ENCODE measurements around the gene CAMK2N1. TPM values are rescaled to one million over a fixed set of nuclear protein-coding genes. Genes with fewer than 3 reads are reported as not detected.

Gene CAMK2N1
- total and polyA plus RNA-seq, 11 donors: 3.8 to 10.0 (median 6.8) TPM

DNA sequence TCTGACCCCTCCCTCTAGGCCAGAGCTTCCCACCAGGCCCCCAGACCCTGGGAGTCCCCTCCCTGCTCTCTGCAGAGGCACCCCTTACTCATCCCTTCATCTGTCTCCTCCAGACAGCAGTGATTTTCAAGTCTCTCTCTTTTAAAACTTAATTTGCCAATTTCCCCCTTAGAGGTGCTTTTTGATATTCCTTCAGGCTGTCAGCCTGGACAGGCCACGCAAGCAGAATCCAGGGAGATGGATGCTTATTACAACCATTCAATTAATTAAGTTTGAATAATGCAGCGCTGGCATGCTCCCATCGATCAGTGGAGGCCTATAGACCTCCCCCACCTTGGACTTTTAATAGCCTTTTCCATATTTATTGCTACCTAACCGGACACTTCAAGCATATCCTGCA, 6.2 kb downstream of the CAMK2N1 start:
- Histone ChIP-seq H3K9me3 (no peaks in the 10 kb centered on the region), H3K4me1 (peaks cover 0 to 39% (median 15%) of the 10 kb centered on the region in 12 donors), H3K27ac (no peak overlapping the region), H3K4me3 (no peak overlapping the region), H3K36me3 (peaks cover 0 to 3% (median 0%) of the 10 kb centered on the region in 9 donors), H3K27me3 (peaks cover 12 to 89% (median 37%) of the 10 kb centered on the region in 9 donors)
- ATAC-seq (no peak), DNase-seq (no peak)
- WGBS, 4 donors: 87 to 95% (median 93%) methylated on average over 4 of the region's 4 CpGs
- no peak for TF ChIP-seq POLR2A (IDR thresholded peaks at IDR 0.05)
- TF ChIP-seq, protein P1, sequence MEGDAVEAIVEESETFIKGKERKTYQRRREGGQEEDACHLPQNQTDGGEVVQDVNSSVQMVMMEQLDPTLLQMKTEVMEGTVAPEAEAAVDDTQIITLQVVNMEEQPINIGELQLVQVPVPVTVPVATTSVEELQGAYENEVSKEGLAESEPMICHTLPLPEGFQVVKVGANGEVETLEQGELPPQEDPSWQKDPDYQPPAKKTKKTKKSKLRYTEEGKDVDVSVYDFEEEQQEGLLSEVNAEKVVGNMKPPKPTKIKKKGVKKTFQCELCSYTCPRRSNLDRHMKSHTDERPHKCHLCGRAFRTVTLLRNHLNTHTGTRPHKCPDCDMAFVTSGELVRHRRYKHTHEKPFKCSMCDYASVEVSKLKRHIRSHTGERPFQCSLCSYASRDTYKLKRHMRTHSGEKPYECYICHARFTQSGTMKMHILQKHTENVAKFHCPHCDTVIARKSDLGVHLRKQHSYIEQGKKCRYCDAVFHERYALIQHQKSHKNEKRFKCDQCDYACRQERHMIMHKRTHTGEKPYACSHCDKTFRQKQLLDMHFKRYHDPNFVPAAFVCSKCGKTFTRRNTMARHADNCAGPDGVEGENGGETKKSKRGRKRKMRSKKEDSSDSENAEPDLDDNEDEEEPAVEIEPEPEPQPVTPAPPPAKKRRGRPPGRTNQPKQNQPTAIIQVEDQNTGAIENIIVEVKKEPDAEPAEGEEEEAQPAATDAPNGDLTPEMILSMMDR (IDR thresholded peaks at IDR 0.05): no peak
- intact Hi-C loops (cut with DNase I): no loop called here

DNA sequence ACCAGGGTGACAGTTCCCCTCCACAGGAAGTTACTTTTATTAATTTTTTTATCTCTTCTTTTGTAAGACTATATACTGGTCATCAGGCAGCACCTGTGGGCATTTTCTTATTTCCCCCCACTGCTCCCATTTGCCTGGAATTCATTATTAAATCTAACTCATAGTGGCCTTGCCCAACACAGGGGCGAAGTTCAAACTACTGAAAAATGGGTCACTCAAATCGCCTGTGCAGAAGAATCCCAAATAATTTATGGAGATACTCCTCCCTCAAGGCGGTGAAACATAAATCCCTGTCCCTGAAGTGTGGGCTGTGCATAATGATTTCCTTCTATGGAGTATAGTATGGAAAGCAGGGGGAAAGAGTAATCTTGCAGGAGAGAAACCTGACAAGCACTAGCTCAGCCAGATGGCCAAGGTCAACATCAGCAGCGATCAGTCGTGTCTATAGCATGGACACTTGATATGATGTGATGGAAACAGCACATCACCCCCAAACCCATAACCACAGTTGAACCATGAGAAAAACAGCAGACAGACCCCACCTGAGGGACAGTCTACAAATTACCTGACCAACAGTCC, 7.9 kb downstream of the CAMK2N1 start:
- Histone ChIP-seq H3K27ac (peak overlapping the region in 1 of 12 donors; percentile 12), H3K36me3 (peaks cover 0 to 2% (median 0%) of the 10 kb centered on the region in 9 donors), H3K27me3 (peaks cover 0 to 73% (median 21%) of the 10 kb centered on the region in 9 donors), H3K4me3 (no peak overlapping the region), H3K9me3 (no peaks in the 10 kb centered on the region), H3K4me1 (peaks cover 0 to 24% (median 10%) of the 10 kb centered on the region in 12 donors)
- WGBS, 4 donors: 80 to 88% (median 81%) methylated on average over 5 of the region's 5 CpGs
- intact Hi-C loops (cut with DNase I): no loop called here
- ATAC-seq: no peak
- DNase-seq: no peak
- TF ChIP-seq POLR2A (IDR thresholded peaks at IDR 0.05): no peak
- TF ChIP-seq, protein P1 (IDR thresholded peaks at IDR 0.05): no peak

DNA sequence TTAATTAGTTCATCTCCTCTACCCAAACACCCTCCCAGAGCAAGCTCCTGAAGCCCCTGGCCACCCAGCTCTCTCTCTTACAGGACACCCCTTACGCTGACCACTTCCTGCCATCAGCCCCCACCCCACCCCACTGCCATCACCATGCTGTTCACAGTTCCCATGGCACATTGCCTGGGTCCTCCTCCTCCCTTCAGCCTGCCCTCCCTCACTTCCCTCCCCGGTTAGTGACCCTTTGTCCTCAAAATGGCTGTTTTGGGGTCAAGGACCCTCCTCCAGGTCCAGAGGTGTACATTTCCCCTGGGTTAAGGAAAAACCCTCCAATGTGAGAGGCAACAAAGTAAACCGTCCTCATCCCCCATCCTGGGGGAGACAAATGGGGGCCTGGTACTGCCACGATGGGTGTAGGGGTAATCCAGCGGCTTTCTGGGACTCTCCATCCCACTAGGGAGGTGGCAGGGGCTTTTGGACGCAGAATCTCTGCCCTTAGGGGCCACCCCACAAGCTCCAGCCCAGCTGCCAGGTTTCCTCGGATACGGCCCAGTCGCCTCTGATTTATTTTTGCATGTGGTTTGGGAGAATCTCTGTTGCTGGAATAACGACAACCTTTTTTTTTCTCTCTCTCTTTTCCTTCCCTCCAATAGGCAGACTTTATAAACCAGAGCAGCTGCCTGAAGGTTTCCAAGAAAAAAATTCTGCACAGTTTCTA, 8.5 kb downstream of the CAMK2N1 start:
- Histone ChIP-seq H3K36me3 (no peaks in the 10 kb centered on the region), H3K9me3 (no peaks in the 10 kb centered on the region), H3K4me1 (peaks cover 0 to 24% (median 10%) of the 10 kb centered on the region in 12 donors), H3K4me3 (no peak overlapping the region), H3K27me3 (peaks cover 0 to 69% (median 21%) of the 10 kb centered on the region in 9 donors), H3K27ac (peak overlapping the region in 2 of 12 donors; percentile 39 to 45)
- DNase-seq (peak in 1 of 5 donors; percentile 33), ATAC-seq (peak in 1 of 4 donors; percentile 59)
- 53 to 56% (median 55%) methylated on average over 10 of the region's 10 CpGs for WGBS, 4 donors
- TF ChIP-seq, protein P1 (IDR thresholded peaks at IDR 0.05): no peak
- no peak for TF ChIP-seq POLR2A (IDR thresholded peaks at IDR 0.05)
- intact Hi-C loops (cut with DNase I): no loop called here

All from heart left ventricle (tissue), 16 donors.